Endothelial cell of umbilical vein (primary cell): ENCODE measurements around the gene BMPR1B. TPM values are rescaled to one million over a fixed set of nuclear protein-coding genes. Genes with fewer than 3 reads are reported as not detected.

Source experiments
- BruUV-seq: library from RNA; stranded (reverse); fragments of 400-500 nt; replicated peaks from 2 replicates; lab custom pipeline; 2021; lab: Mats Ljungman, UMichigan
- CTCF ChIA-PET: fragments of 300-600, 350-600 bp; sonication (Branson Sonifier 250); formaldehyde crosslinking; loops from one replicate; lab custom pipeline; 2021; ENCODE audit warnings: antibody characterized with exemption, inconsistent platforms; lab: Charles Lee
- POLR2A ChIA-PET: fragments of 300-600, 350-600 bp; sonication (Branson Sonifier 250); formaldehyde crosslinking; loops from one replicate; lab custom pipeline; 2021; ENCODE audit warnings: antibody characterized with exemption, inconsistent platforms; lab: Charles Lee
- DNase-seq: peaks from one replicate; pipeline ENCODE4 v3.0.0-alpha.2; 2011; ENCODE audit warnings: low read depth, low spot score
- FAIRE-seq: peaks from 2 replicates; lab custom pipeline; 2011; peaks lifted over from hg19 to GRCh38; lab: Jason Lieb, UNC
- H2AFZ ChIP-seq: 2 replicates; pipeline ENCODE4 v1.6.0; 2012; ENCODE audit warnings: low read depth, low read length, control low read depth, inconsistent platforms
- H3K27ac ChIP-seq: 2 replicates; pipeline ENCODE4 v1.5.1; 2011; ENCODE audit warnings: low read depth, mild to moderate bottlenecking, control low read depth, low read length, moderate library complexity; ENCODE audit not compliant: insufficient read depth
- H3K27me3 ChIP-seq, 2 experiments: 2 replicates each; pipeline versions ENCODE4 v1.6.0 to v1.6.1; 2011; ENCODE audit warnings: low read length in 2 of 2, mixed read lengths in 1 of 2; ENCODE audit not compliant: control insufficient read depth in 2 of 2, insufficient read depth in 2 of 2
- H3K36me3 ChIP-seq, 2 experiments: 2 replicates in 1 of 2; 3 replicates in 1 of 2; pipeline ENCODE4 v1.5.1; 2011; ENCODE audit warnings: low read length in 2 of 2, mild to moderate bottlenecking in 1 of 2, moderate library complexity in 1 of 2; ENCODE audit not compliant: control insufficient read depth in 2 of 2, insufficient read depth in 2 of 2; ENCODE audit errors: extremely low read depth in 1 of 2
- H3K4me1 ChIP-seq: 3 replicates; pipeline ENCODE4 v1.5.1; 2011; ENCODE audit warnings: mild to moderate bottlenecking, low read length; ENCODE audit not compliant: control insufficient read depth, insufficient read depth; ENCODE audit errors: extremely low read depth
- H3K4me2 ChIP-seq: 2 replicates; pipeline ENCODE4 v1.6.1; 2011; ENCODE audit warnings: low read length, control low read depth, mixed read lengths; ENCODE audit not compliant: insufficient read depth
- H3K4me3 ChIP-seq, 3 experiments: fragments of 200-600 bp in 1 of 3; sonication (generic), shearing (Covaris generic) in 1 of 3; replicated peaks in 1 of 3; 2 replicates each; pipeline ENCODE4 v1.5.1; 2011 to 2016; ENCODE audit warnings: control low read depth in 3 of 3, low read length in 3 of 3, mild to moderate bottlenecking in 2 of 3, inconsistent platforms in 1 of 3, low read depth in 1 of 3, moderate library complexity in 1 of 3; ENCODE audit not compliant: insufficient read depth in 1 of 3
- H3K79me2 ChIP-seq: 2 replicates; pipeline ENCODE4 v1.6.0; 2012; ENCODE audit warnings: low read length, inconsistent platforms; ENCODE audit not compliant: control insufficient read depth, insufficient read depth
- H3K9ac ChIP-seq: replicated peaks from 2 replicates; pipeline ENCODE3; 2011; ENCODE audit warnings: low read length, control low read depth; ENCODE audit not compliant: insufficient read depth; ENCODE audit errors: extremely low read depth
- H3K9me1 ChIP-seq: replicated peaks from 3 replicates; pipeline ENCODE4 v1.6.0; 2011; ENCODE audit warnings: mild to moderate bottlenecking, low read length; ENCODE audit not compliant: control insufficient read depth, insufficient read depth; ENCODE audit errors: extremely low read depth
- H3K9me3 ChIP-seq: replicated peaks from 2 replicates; pipeline ENCODE4 v1.5.1; 2012; ENCODE audit warnings: low read length, inconsistent platforms; ENCODE audit not compliant: control insufficient read depth, insufficient read depth
- H4K20me1 ChIP-seq: replicated peaks from 2 replicates; pipeline ENCODE3; 2011; ENCODE audit warnings: mild to moderate bottlenecking, low read length; ENCODE audit not compliant: control insufficient read depth, insufficient read depth; ENCODE audit errors: extremely low read depth
- CTCF ChIP-seq, 2 donors: IDR thresholded peaks; 1 replicate in 1 of 2; 2 replicates in 1 of 2; pipeline ENCODE4 v1.5.1; 2011; ENCODE audit warnings: low read length in 2 of 2, mild to moderate bottlenecking in 2 of 2, moderate library complexity in 2 of 2, control low read depth in 1 of 2, inconsistent platforms in 1 of 2, low read depth in 1 of 2; ENCODE audit not compliant: insufficient read depth in 1 of 2; ENCODE audit errors: extremely low read depth in 1 of 2
- EZH2 ChIP-seq: IDR thresholded peaks from 2 replicates; pipeline ENCODE4 v1.6.1; 2012; ENCODE audit warnings: borderline replicate concordance, low read depth, mild to moderate bottlenecking, moderate library complexity, low read length, inconsistent platforms; ENCODE audit not compliant: severe bottlenecking
- FOS ChIP-seq: IDR thresholded peaks from 2 replicates; pipeline ENCODE4 v1.6.1; 2011; ENCODE audit warnings: mild to moderate bottlenecking, low read length, moderate library complexity, borderline replicate concordance; ENCODE audit not compliant: insufficient read depth
- GATA2 ChIP-seq: IDR thresholded peaks from 2 replicates; pipeline ENCODE4 v1.7.0; 2011; ENCODE audit warnings: low read depth, mild to moderate bottlenecking, moderate library complexity, mixed read lengths, low read length; ENCODE audit not compliant: insufficient read length, insufficient read depth
- JUN ChIP-seq: IDR thresholded peaks from 2 replicates; pipeline ENCODE4 v1.6.1; 2011; ENCODE audit warnings: borderline replicate concordance, low read depth; ENCODE audit not compliant: insufficient read length, insufficient read depth
- MAX ChIP-seq: IDR thresholded peaks from 2 replicates; pipeline ENCODE4 v1.6.1; 2011; ENCODE audit not compliant: insufficient read depth, insufficient read length
- MYC ChIP-seq: IDR thresholded peaks from one replicate; pipeline ENCODE4 v1.6.1; 2011; ENCODE audit warnings: mild to moderate bottlenecking, low read depth, low read length
- POLR2A ChIP-seq: IDR thresholded peaks from 2 replicates; pipeline ENCODE4 v1.6.1; 2012; ENCODE audit warnings: low read depth, mild to moderate bottlenecking, control low read depth, low read length
- POLR2AphosphoS5 ChIP-seq: IDR thresholded peaks from 2 replicates; pipeline ENCODE4 v1.6.1; 2012; ENCODE audit warnings: low read depth, mild to moderate bottlenecking, control low read depth, low read length, moderate library complexity; ENCODE audit not compliant: insufficient read depth
- dilution Hi-C: fragments of 300-500 bp; cut with MboI; formaldehyde crosslinking; loops from one replicate; pipeline ENCODE4 v1.15.0; 2019; ENCODE audit warnings: low sequenced_read_pairs; ENCODE audit not compliant: extremely low pct_ligation_motif_present
- intact Hi-C: fragments of 100-400 bp; cut with micrococcal nuclease; formaldehyde crosslinking; loops from one replicate; pipeline ENCODE4 v1.10.0; 2022
- polyA plus RNA-seq, 4 experiments: library from polyadenylated mRNA; depleted of rRNA in 3 of 4; stranded (reverse) in 3 of 4; unstranded in 1 of 4; fragments of >200 nt; gene quantifications; 2 replicates each; pipeline versions ENCODE4 v1.2.1 to v1.2.3, GENCODE V29; 2011 to 2012; ENCODE audit warnings: missing spikeins in 1 of 4
- total RNA-seq: library from RNA; stranded (reverse); gene quantifications from 2 replicates; pipeline ENCODE4 v1.2.3, GENCODE V29; 2021

BMPR1B gene
- total and polyA plus RNA-seq, 2 donors (not counting 3 experiments of a cell fraction or from before 2014, with no cell fraction given) = 0.28 to 2.1 TPM

GRCh38 chr4:95153182-95153581 is 395.4 kb downstream of the BMPR1B start:
- no peak overlapping the region for H3K4me2 ChIP-seq
- dilution Hi-C loops = no loop called here
- H4K20me1 ChIP-seq = no peaks in the 10 kb centered on the region
- H3K79me2 ChIP-seq = no peaks in the 10 kb centered on the region
- ChIA-PET CTCF (no interaction called here), POLR2A (no interaction called here)
- H3K27ac ChIP-seq = no peak overlapping the region
- no peak for TF ChIP-seq POLR2AphosphoS5
- no peak for TF ChIP-seq MYC
- TF ChIP-seq FOS = no peak
- no peak for TF ChIP-seq EZH2
- no peak for TF ChIP-seq GATA2
- TF ChIP-seq JUN = no peak
- no peak for TF ChIP-seq MAX
- TF ChIP-seq POLR2A = no peak
- no peak for TF ChIP-seq CTCF (IDR thresholded peaks at IDR 0.05; ENCODE audit: extremely low read depth in 1 of 2, insufficient read depth in 1 of 2, low read depth in 1 of 2, low read length in 2 of 2)
- H3K36me3 ChIP-seq = no peaks in the 10 kb centered on the region
- no peak for DNase-seq
- H3K9me3 ChIP-seq = no peaks in the 10 kb centered on the region
- intact Hi-C loops = loop anchor here (10.0 kb wide), 1 partner anchor 612 kb away; no protein-coding TSS in a partner anchor
- no peak for FAIRE-seq
- H3K27me3 ChIP-seq = no peaks in the 10 kb centered on the region
- no peak overlapping the region for H3K9ac ChIP-seq
- no peak overlapping the region for H3K4me3 ChIP-seq
- H3K9me1 ChIP-seq = no peaks in the 10 kb centered on the region
- no TSS peak for BruUV-seq
- H2AFZ ChIP-seq = no peak overlapping the region
- no peaks in the 10 kb centered on the region for H3K4me1 ChIP-seq
